Measurements from ENCODE around the gene QSER1.
A peak's percentile ranks its signal among the peaks of the same experiment; 100 is the strongest.
"Not testable (repeated sequence)": the region's sequence is repeated elsewhere in the genome, so short reads cannot be mapped to it uniquely, and the experiment has no call there.

The QSER1 gene

GRCh38 chr11:32883421-32883820, 9.2 kb upstream of the QSER1 start:
- TF ChIP-seq, protein P1, sequence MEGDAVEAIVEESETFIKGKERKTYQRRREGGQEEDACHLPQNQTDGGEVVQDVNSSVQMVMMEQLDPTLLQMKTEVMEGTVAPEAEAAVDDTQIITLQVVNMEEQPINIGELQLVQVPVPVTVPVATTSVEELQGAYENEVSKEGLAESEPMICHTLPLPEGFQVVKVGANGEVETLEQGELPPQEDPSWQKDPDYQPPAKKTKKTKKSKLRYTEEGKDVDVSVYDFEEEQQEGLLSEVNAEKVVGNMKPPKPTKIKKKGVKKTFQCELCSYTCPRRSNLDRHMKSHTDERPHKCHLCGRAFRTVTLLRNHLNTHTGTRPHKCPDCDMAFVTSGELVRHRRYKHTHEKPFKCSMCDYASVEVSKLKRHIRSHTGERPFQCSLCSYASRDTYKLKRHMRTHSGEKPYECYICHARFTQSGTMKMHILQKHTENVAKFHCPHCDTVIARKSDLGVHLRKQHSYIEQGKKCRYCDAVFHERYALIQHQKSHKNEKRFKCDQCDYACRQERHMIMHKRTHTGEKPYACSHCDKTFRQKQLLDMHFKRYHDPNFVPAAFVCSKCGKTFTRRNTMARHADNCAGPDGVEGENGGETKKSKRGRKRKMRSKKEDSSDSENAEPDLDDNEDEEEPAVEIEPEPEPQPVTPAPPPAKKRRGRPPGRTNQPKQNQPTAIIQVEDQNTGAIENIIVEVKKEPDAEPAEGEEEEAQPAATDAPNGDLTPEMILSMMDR (IDR thresholded peaks at IDR 0.05; ENCODE audit: control insufficient read depth, extremely low read depth, insufficient read depth), result no peak

DNA sequence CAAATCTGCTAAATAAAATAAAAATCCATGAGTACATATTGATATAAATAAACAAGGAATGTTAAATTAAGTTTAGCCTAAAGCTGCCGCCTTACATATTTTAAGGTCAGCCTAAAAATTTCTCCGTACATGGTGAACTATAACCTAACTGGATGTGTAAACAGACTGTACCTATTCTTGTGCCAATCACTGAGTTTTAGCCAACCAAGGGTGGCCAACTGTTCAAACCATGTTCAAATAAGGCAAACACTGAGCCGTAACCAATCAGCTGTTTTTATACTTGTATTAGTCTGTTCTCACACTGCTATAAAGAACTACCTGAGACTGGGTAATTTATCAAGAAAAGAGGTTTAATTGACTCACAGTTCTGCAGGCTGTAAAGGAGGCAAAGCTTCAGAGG, 8.6 kb upstream of the QSER1 start:
- TF ChIP-seq, protein P1 (IDR thresholded peaks at IDR 0.05; ENCODE audit: control insufficient read depth, extremely low read depth, insufficient read depth), result no peak
- no peak for DNase-seq (ENCODE audit: low read depth)
- no peak overlapping the region for H3K4me3 ChIP-seq (ENCODE audit: low read depth, low read length)

More at GRCh38 chr11:32883421-32883820, 9.2 kb upstream of the QSER1 start:
- no peak overlapping the region for H3K4me3 ChIP-seq (ENCODE audit: low read depth, low read length)
- DNase-seq (ENCODE audit: low read depth), result no peak

GRCh38 chr11:32884770-32885384, 7.7 kb upstream of the QSER1 start:
- DNase-seq (ENCODE audit: low read depth), result no peak
- TF ChIP-seq, protein P1 (IDR thresholded peaks at IDR 0.05; ENCODE audit: control insufficient read depth, extremely low read depth, insufficient read depth), result peak; percentile 34
- no peak overlapping the region for H3K4me3 ChIP-seq (ENCODE audit: low read depth, low read length)

- no peak overlapping the region for H3K4me3 ChIP-seq (ENCODE audit: low read depth, low read length)
- no peak for DNase-seq (ENCODE audit: low read depth)
- TF ChIP-seq, protein P1 (IDR thresholded peaks at IDR 0.05; ENCODE audit: control insufficient read depth, extremely low read depth, insufficient read depth), result no peak
Measured at GRCh38 chr11:32885556-32885955, 7.1 kb upstream of the QSER1 start.

GRCh38 chr11:32886180-32886579, 6.4 kb upstream of the QSER1 start:
- DNase-seq (ENCODE audit: low read depth), result no peak
- TF ChIP-seq, protein P1 (IDR thresholded peaks at IDR 0.05; ENCODE audit: control insufficient read depth, extremely low read depth, insufficient read depth), result no peak
- H3K4me3 ChIP-seq (ENCODE audit: low read depth, low read length), result no peak overlapping the region

DNA sequence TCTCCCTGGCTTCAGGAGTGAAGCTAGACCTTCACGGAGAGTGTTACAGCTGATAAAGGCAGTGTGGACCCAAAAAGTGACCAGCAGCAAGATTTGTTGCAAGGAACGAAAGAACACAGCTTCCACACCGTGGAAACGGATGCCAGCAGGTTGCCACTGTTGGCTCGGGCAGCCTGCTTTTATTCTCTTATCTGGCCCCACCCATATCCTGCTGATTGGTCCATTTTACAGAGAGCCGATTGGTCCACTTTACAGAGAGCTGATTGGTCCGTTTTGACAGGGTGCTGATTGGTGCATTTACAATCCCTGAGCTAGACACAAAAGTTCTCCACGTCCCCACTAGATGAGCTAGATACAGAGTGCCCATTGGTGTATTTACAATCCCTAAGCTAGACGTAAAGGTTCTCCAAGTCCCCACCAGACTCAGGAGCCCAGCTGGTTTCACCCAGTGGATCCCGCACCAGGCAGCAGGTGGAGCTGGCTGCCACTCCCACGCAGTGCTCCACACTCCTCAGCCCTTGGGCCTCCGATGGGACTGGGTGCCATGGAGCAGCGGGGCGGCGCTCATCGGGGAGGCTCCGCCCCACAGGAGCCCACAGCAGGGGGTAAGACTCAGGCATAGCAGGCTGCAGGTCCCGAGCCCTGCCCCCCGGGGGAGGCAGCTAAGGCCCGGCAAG, 4.8 kb upstream of the QSER1 start:
- H3K4me3 ChIP-seq (ENCODE audit: low read depth, low read length); DNase-seq (ENCODE audit: low read depth): not testable (repeated sequence)

DNA sequence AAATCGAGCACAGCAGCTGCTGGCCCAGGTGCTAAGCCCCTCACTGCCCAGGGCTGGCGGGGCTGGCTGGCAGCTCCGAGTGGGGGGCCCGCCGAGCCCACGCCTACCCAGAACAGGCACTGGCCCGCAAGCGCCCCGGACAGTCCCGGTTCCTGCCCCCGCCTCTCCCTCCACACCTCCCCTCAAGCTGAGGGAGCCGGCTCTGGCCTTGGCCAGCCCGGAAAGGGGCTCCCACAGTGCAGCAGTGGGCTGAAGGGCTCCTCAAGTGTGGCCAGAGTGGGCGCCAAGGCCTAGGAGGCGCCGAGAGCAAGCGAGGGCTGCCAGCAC, 4.3 kb upstream of the QSER1 start:
- not testable (repeated sequence) for H3K4me3 ChIP-seq (ENCODE audit: low read depth, low read length); DNase-seq (ENCODE audit: low read depth)

DNA sequence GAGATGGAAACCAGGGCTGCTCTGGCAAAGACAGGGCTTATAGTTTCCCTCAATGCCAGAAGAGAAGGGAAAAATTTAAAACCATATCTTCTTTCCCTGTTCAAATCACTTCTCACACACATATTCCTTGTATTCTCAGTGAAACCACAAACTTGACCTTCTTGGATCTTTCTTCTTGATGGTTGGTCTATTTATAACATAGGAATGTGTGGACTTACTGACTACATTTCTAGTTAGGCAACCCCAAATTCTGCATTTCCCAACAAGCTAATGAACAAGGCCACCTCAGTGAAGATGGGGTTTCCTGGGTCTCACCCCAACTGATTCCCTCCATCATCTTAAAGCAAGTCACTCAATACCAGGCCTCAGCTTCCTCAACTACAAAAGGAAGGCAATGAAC, 3.8 kb upstream of the QSER1 start:
- TF ChIP-seq, protein P1 (IDR thresholded peaks at IDR 0.05; ENCODE audit: control insufficient read depth, extremely low read depth, insufficient read depth), result no peak
- DNase-seq (ENCODE audit: low read depth), result no peak
- H3K4me3 ChIP-seq (ENCODE audit: low read depth, low read length), result no peak overlapping the region
